Esophagus squamous epithelium (tissue), 5 donors: ENCODE measurements around the gene COQ2. TPM values are rescaled to one million over a fixed set of nuclear protein-coding genes. Genes with fewer than 3 reads are reported as not detected.

Experiments
- DNase-seq: peaks from one replicate; lab custom pipeline; 2025; lab: John Stamatoyannopoulos, UW
- H3K27ac ChIP-seq, 4 donors: fragments of 200-600 bp; sonication (generic); one replicate each; pipeline ENCODE4 v1.5.1; 2016 to 2019; ENCODE audit warnings: mild to moderate bottlenecking in 1 of 4
- H3K27me3 ChIP-seq, 4 donors: fragments of 200-600 bp; sonication (generic); 1 replicate in 3 of 4; 2 replicates in 1 of 4; pipeline versions ENCODE4 v1.5.1 to v1.6.0; 2017 to 2021; ENCODE audit warnings: antibody characterized with exemption in 1 of 4
- H3K36me3 ChIP-seq, 3 donors: fragments of 200-600 bp; sonication (generic); one replicate each; pipeline ENCODE4 v1.5.1; 2016 to 2019
- H3K4me1 ChIP-seq, 3 donors: fragments of 200-600 bp; sonication (generic); one replicate each; pipeline ENCODE4 v1.5.1; 2017 to 2019
- H3K4me3 ChIP-seq, 4 donors: fragments of 200-600 bp; sonication (generic); 1 replicate in 3 of 4; 2 replicates in 1 of 4; pipeline ENCODE4 v1.5.1; 2016 to 2019; ENCODE audit warnings: mild to moderate bottlenecking in 2 of 4, moderate library complexity in 1 of 4
- H3K9me3 ChIP-seq, 3 donors: fragments of 200-600 bp; sonication (generic); one replicate each; pipeline ENCODE4 v1.5.1; 2016 to 2019
- POLR2A ChIP-seq, 4 donors: fragments of 450-650 bp; IDR thresholded peaks; one replicate each; pipeline ENCODE4 v1.6.1; 2017; ENCODE audit warnings: antibody characterized with exemption in 4 of 4, mild to moderate bottlenecking in 4 of 4, moderate library complexity in 3 of 4
- WGBS, 2 donors: methylation state at CpG; one replicate each; pipeline ENCODE4 v1.1.5; 2018; 5-methylcytosine and 5-hydroxymethylcytosine counted together
- intact Hi-C: fragments of 100-400 bp; cut with DNase I; formaldehyde crosslinking; loops from one replicate; pipeline ENCODE4 v1.15.0; 2022
- total RNA-seq, 4 donors: library from RNA; depleted of rRNA; stranded (reverse); fragments of >200 nt; gene quantifications; one replicate each; pipeline ENCODE4 v1.1.0, GENCODE V29; 2016
- TF ChIP-seq, protein P1 (sequence below), 6 experiments: fragments of 450-650 bp in 4 of 6; fragments of 200-600 bp in 2 of 6; sonication (generic) in 2 of 6; IDR thresholded peaks; one replicate each; pipeline ENCODE4 v1.5.1; 2016 to 2019; ENCODE audit warnings: antibody characterized with exemption in 6 of 6, mild to moderate bottlenecking in 4 of 6, moderate library complexity in 4 of 6
- donor health status: DM: yes; HTN: yes; CAD: no.

Gene COQ2
- total RNA-seq, 4 donors from 2014 or later, result 10.7 to 17.3 (median 13.9) TPM

DNA sequence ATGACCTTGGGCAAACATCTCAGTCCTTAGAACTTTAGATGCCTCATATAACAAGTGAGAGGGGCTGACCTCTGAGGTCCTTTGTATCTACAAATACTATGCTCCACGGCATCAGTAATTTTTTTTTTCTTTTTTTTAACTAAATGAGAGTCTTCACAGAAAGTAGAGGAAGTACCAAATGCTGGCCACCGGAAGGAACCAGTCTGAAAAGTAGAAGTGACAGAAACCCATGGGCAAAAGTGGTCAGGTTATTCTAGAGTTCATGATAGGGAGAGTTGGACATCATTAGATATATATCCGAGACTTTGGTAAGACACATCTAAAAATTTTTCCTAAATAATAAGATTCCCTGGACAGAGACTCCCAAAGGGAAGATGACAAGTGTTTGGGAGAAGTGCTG lies 53.7 kb downstream of the COQ2 start:
- H3K27me3 ChIP-seq, result no peaks in the 10 kb centered on the region
- no peak overlapping the region for H3K27ac ChIP-seq
- no peak for DNase-seq
- H3K9me3 ChIP-seq, result no peaks in the 10 kb centered on the region
- intact Hi-C loops, result no loop called here
- WGBS, 2 donors, result 66 to 69% methylated on average over 3 of the region's 3 CpGs
- H3K4me1 ChIP-seq, result peaks cover 0 to 5% (median 0%) of the 10 kb centered on the region in 3 donors
- no peak for TF ChIP-seq POLR2A (IDR thresholded peaks at IDR 0.05)
- TF ChIP-seq, protein P1, sequence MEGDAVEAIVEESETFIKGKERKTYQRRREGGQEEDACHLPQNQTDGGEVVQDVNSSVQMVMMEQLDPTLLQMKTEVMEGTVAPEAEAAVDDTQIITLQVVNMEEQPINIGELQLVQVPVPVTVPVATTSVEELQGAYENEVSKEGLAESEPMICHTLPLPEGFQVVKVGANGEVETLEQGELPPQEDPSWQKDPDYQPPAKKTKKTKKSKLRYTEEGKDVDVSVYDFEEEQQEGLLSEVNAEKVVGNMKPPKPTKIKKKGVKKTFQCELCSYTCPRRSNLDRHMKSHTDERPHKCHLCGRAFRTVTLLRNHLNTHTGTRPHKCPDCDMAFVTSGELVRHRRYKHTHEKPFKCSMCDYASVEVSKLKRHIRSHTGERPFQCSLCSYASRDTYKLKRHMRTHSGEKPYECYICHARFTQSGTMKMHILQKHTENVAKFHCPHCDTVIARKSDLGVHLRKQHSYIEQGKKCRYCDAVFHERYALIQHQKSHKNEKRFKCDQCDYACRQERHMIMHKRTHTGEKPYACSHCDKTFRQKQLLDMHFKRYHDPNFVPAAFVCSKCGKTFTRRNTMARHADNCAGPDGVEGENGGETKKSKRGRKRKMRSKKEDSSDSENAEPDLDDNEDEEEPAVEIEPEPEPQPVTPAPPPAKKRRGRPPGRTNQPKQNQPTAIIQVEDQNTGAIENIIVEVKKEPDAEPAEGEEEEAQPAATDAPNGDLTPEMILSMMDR (IDR thresholded peaks at IDR 0.05), result no peak
- no peaks in the 10 kb centered on the region for H3K36me3 ChIP-seq
- H3K4me3 ChIP-seq, result no peak overlapping the region

DNA sequence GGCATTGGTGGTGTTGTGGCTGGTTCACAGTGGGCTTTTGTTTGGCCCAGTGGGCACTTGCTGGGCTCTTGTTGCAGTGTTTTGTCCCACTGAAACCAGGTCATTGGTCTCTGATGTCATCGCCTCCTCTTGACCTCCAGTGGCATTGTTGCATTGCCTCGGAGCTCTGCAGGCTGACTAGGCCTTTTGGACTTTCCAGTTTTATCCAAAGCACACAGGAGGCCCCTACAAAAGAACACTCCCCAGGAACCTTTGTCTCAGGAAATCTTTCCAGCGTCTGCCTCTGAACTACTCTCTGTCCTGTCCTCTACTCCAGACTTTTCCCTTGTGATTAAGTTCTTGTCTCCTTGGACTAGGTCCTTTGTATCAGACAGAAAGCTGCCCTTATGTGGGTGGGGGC lies 54.8 kb downstream of the COQ2 start:
- 90 to 96% methylated on average over 3 of the region's 3 CpGs for WGBS, 2 donors
- Histone ChIP-seq H3K27ac (no peak overlapping the region), H3K4me1 (no peaks in the 10 kb centered on the region), H3K4me3 (no peak overlapping the region), H3K27me3 (no peaks in the 10 kb centered on the region), H3K36me3 (no peaks in the 10 kb centered on the region), H3K9me3 (no peaks in the 10 kb centered on the region)
- DNase-seq, result no peak
- intact Hi-C loops, result no loop called here
- TF ChIP-seq, protein P1 (IDR thresholded peaks at IDR 0.05), result no peak
- TF ChIP-seq POLR2A (IDR thresholded peaks at IDR 0.05), result no peak

DNA sequence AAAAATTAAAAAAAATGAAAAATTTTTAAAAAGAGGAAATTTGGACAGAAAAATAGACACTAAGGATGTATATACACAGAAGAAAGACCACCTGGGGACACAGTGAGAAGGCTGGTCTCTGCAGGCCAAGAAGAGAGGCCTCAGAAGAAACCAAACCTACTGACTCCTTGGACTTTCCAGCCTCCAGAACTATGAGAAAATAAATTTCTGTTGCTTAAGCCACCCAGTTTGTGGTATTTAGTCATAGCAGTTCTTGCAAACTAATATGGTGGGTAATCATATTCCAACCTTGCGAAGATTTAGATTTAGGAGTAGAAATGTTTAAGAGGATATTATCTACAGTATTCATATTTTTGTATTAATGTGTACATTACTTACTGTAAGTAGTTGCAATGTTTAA lies 56.4 kb downstream of the COQ2 start:
- 95% methylated on average over 1 of the region's 1 CpG for WGBS, 2 donors
- DNase-seq, result no peak
- H3K4me3 ChIP-seq, result no peak overlapping the region
- intact Hi-C loops, result no loop called here
- H3K27ac ChIP-seq, result no peak overlapping the region
- no peaks in the 10 kb centered on the region for H3K36me3 ChIP-seq
- TF ChIP-seq, protein P1 (IDR thresholded peaks at IDR 0.05), result no peak
- H3K9me3 ChIP-seq, result no peaks in the 10 kb centered on the region
- no peaks in the 10 kb centered on the region for H3K4me1 ChIP-seq
- no peaks in the 10 kb centered on the region for H3K27me3 ChIP-seq

DNA sequence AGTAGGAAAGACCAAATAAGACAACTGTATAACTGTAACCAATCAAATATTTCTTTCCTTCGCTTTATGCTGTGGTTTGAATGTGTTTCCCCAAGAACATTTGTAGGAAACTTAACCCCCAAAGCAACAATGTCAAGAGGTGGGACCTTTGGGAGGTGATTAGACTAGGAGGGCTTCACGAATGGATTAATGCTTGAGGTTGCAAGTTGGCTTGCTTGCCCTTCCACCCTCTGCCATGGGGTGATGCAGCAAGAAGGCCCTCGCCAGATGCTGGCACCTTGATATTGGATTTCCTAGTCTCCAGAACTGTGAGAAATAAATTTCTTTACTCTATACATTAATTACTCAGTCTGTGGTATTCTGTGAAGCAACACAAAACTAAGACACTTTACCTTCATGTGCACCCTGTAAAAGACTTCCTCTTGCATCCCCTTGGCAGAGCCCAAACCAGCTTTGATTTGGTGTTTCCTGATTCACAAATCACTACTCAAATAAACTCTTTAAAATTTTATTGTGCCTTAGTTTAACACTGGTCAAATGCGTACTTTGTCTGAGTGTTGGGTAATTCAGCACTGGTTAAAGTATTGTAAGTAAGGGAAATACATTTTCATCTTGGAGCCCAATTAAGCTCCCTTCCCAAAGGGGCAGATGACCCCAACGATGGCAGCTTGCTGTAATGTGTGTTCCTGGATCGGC lies 59.9 kb downstream of the COQ2 start:
- no peak overlapping the region for H3K4me3 ChIP-seq
- TF ChIP-seq, protein P1 (IDR thresholded peaks at IDR 0.05), result no peak
- TF ChIP-seq POLR2A (IDR thresholded peaks at IDR 0.05), result no peak
- 84 to 94% methylated on average over 6 of the region's 6 CpGs for WGBS, 2 donors
- no peaks in the 10 kb centered on the region for H3K9me3 ChIP-seq
- no peaks in the 10 kb centered on the region for H3K36me3 ChIP-seq
- H3K4me1 ChIP-seq, result peaks cover 3 to 12% (median 6%) of the 10 kb centered on the region in 3 donors
- H3K27me3 ChIP-seq, result no peaks in the 10 kb centered on the region
- DNase-seq, result no peak
- intact Hi-C loops, result no loop called here
- no peak overlapping the region for H3K27ac ChIP-seq

DNA sequence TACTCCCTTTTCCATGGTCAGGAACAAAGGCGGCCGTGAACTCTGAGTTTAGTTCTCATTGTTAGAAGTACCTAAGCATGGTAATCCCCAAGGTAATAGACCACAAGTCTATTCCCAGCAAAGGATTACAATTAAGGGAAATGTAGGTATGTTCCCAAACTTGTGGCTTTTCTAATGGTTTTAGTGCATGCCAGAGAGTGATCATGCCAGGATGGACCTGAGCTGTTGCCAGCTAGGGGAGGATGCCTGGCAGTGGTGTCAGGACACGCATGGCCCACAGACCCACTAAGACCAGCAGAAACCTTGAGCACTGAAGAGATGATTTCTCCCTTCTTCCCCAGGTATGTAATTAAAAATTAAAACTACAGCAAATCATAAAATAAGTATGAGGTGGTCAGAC lies 60.8 kb downstream of the COQ2 start:
- WGBS, 2 donors, result 70 to 94% methylated on average over 3 of the region's 3 CpGs
- Histone ChIP-seq H3K4me1 (peaks cover 10 to 21% (median 15%) of the 10 kb centered on the region in 3 donors), H3K9me3 (no peaks in the 10 kb centered on the region), H3K36me3 (no peaks in the 10 kb centered on the region), H3K4me3 (no peak overlapping the region), H3K27me3 (no peaks in the 10 kb centered on the region), H3K27ac (no peak overlapping the region)
- TF ChIP-seq, protein P1 (IDR thresholded peaks at IDR 0.05), result no peak
- no peak for TF ChIP-seq POLR2A (IDR thresholded peaks at IDR 0.05)
- intact Hi-C loops, result no loop called here
- no peak for DNase-seq
